Mucosa of descending colon (tissue), 3 donors: ENCODE measurements around the gene CFAP57. TPM values are rescaled to one million over a fixed set of nuclear protein-coding genes. Genes with fewer than 3 reads are reported as not detected.
A peak's percentile ranks its signal among the peaks of the same experiment; 100 is the strongest.

Experiments
- ATAC-seq: fragments of 200-7000 bp; cut with Tn5 transposase; one replicate; pipeline ENCODE4 v1.9.1; 2020; ENCODE audit warnings: mild to moderate bottlenecking, moderate library complexity
- DNase-seq, 3 donors: peaks; one replicate each; pipeline ENCODE4 v3.0.0-alpha.2; 2020
- H3K36me3 ChIP-seq: fragments of 200-600 bp; one replicate; pipeline ENCODE4 v1.8.0; 2021; ENCODE audit warnings: low read depth, mild to moderate bottlenecking
- H3K4me1 ChIP-seq: fragments of 200-600 bp; one replicate; pipeline ENCODE4 v1.8.0; 2021; ENCODE audit warnings: low read depth, mild to moderate bottlenecking
- H3K4me3 ChIP-seq: fragments of 200-600 bp; one replicate; pipeline ENCODE4 v1.8.0; 2021; ENCODE audit warnings: mild to moderate bottlenecking
- H3K9me3 ChIP-seq: fragments of 200-600 bp; one replicate; pipeline ENCODE4 v1.8.0; 2021; ENCODE audit warnings: mild to moderate bottlenecking
- CTCF ChIP-seq: fragments of 200-600 bp; IDR thresholded peaks from one replicate; pipeline ENCODE4 v1.8.0; 2022; ENCODE audit warnings: antibody characterized with exemption, mild to moderate bottlenecking
- intact Hi-C, 2 donors: fragments of 100-400 bp; cut with DNase I in 1 of 2; cut with micrococcal nuclease in 1 of 2; formaldehyde crosslinking; loops; one replicate each; pipeline versions ENCODE4 v1.11.0 to v1.11.1; 2022; cut with DNase I, micrococcal nuclease
- total RNA-seq, 3 donors: library from RNA; stranded (reverse); fragmentation: NEBNext Ultra II Directional in 2 of 3; extraction: Animal tissue kit (Norgen Biotek cat#: 25700) in 2 of 3; gene quantifications; one replicate each; pipeline versions ENCODE4 v1.2.1 to v1.2.4, GENCODE V29; 2021 to 2023
- donor health status: DM: no; HTN: no; CAD: no; lungs with moderate emphysema.
- donor health status: DM: no; HTN: no; CAD: no.
- donor health status: DM: no; HTN: yes; CAD: no.

The CFAP57 gene
- total RNA-seq, 3 donors from 2014 or later = 0.34 TPM; not detected in 2

- H3K4me3 ChIP-seq = no peak overlapping the region
- H3K9me3 ChIP-seq = no peaks in the 10 kb centered on the region
- ATAC-seq = no peak
- no peak for DNase-seq
- TF ChIP-seq CTCF = no peak
- intact Hi-C loops = no loop called here
- no peaks in the 10 kb centered on the region for H3K36me3 ChIP-seq
- no peaks in the 10 kb centered on the region for H3K4me1 ChIP-seq
Measured at GRCh38 chr1:43153443-43153842, 18.7 kb upstream of the CFAP57 start.

- Histone ChIP-seq H3K36me3 (no peaks in the 10 kb centered on the region), H3K4me1 (no peaks in the 10 kb centered on the region), H3K4me3 (no peak overlapping the region), H3K9me3 (no peaks in the 10 kb centered on the region)
- no peak for ATAC-seq
- intact Hi-C loops = no loop called here
- no peak for TF ChIP-seq CTCF
- DNase-seq = no peak
Measured at GRCh38 chr1:43156026-43156425, 16.1 kb upstream of the CFAP57 start.

- Histone ChIP-seq H3K9me3 (no peaks in the 10 kb centered on the region), H3K4me1 (no peaks in the 10 kb centered on the region), H3K4me3 (no peak overlapping the region), H3K36me3 (no peaks in the 10 kb centered on the region)
- DNase-seq (no peak), ATAC-seq (no peak)
- no peak for TF ChIP-seq CTCF
- intact Hi-C loops = no loop called here
Measured at GRCh38 chr1:43165162-43165561, 7.0 kb upstream of the CFAP57 start.

GRCh38 chr1:43165765-43166164 is 6.4 kb upstream of the CFAP57 start:
- intact Hi-C loops = no loop called here
- Histone ChIP-seq H3K4me1 (no peaks in the 10 kb centered on the region), H3K36me3 (no peaks in the 10 kb centered on the region), H3K9me3 (no peaks in the 10 kb centered on the region), H3K4me3 (no peak overlapping the region)
- ATAC-seq = no peak
- no peak for TF ChIP-seq CTCF
- no peak for DNase-seq

- H3K4me1 ChIP-seq = peaks cover 6% of the 10 kb centered on the region
- no peak for TF ChIP-seq CTCF
- ATAC-seq (peak; percentile 3), DNase-seq (no peak)
- H3K4me3 ChIP-seq = peak overlapping the region; percentile 64
- H3K36me3 ChIP-seq = no peaks in the 10 kb centered on the region
- intact Hi-C loops = no loop called here
- no peaks in the 10 kb centered on the region for H3K9me3 ChIP-seq
Measured at GRCh38 chr1:43171312-43171875, 736 bp upstream of the CFAP57 start.

- H3K9me3 ChIP-seq = no peaks in the 10 kb centered on the region
- ATAC-seq (peak; percentile 99), DNase-seq (peak; percentile 87 to 91 (median 88))
- TF ChIP-seq CTCF = no peak
- no peaks in the 10 kb centered on the region for H3K36me3 ChIP-seq
- H3K4me1 ChIP-seq = peaks cover 6% of the 10 kb centered on the region
- peak overlapping the region; percentile 64 for H3K4me3 ChIP-seq
- intact Hi-C loops = no loop called here
Measured at GRCh38 chr1:43172527-43172972, 420 bp downstream of the CFAP57 start.
